ENCODE results near the gene SCN4A. TPM values are rescaled to one million over a fixed set of nuclear protein-coding genes. Genes with fewer than 3 reads are reported as not detected.

Gene SCN4A
- total and polyA plus RNA-seq, 4 experiments from 2014 or later = 0.17 to 0.30 TPM; not detected in 2

DNA sequence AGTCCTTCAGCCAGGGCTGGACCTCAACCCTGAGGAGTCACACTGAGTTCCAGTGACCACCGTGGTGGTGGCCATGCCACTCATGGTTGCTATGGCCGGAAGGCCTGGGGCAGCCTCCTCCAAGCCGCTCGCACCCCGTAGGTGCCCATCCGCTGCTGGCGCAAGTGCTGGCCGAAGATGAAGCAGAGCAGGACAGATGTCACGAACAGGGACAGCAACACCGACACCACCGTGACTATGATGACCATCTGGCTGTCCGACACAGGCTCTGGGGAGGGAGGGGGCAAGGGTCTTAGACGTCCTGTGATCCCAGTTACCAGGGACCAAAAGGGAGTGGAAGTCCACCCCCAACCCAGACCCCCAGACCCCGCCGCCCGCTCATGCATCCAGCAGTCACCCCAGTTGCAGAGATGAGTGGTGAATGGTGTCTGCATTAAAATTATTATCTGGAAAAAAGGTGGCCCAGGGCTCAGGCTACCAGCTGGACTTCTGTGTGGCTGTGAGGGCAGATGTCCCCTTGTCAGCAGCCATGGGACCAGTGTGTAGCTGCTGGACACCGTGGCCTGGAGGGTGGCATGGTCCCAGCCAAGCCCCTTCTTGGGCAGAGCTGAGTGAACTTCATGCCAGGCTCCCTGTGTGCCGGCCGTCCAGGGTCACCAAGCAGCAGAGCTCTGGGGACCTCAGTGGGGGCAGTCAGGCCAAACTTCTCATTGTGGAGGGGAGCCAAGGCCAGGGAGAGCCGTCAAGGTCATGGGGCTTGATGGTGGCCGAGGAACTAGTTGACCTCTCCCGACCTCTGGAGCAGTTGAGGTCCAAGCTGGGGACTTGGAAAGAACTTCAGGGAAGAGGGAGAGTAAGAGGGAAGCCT lies 30.2 kb upstream of the SCN4A start:
- no peaks in the 10 kb centered on the region for H3K9me3 ChIP-seq (ENCODE audit: control insufficient read depth in 1 of 2, low read length in 2 of 2)
- H3K27ac Mint-ChIP-seq = peak overlapping the region in 3 of 7 donors; percentile 7 to 62 (median 46)
- H3K4me3 Mint-ChIP-seq = no peak overlapping the region
- peaks cover 0 to 3% (median 0%) of the 10 kb centered on the region in 8 donors for H3K9me3 Mint-ChIP-seq
- peaks cover 47% of the 10 kb centered on the region for H3K4me1 ChIP-seq (ENCODE audit: insufficient read depth, low read length)
- ChIA-PET POLR2A (ENCODE audit: partially characterized antibody) (interaction anchor here (1.4 to 22.6 kb wide), 3 partner anchors 10 to 22 kb away, joined by 3 to 587 read pairs (median 13); partner anchors contain the start of gene ICAM2), CTCF (ENCODE audit: partially characterized antibody) (interaction anchor here (0.9 to 32.9 kb wide), 3 partner anchors 21 to 131 kb away, joined by 3 to 556 read pairs (median 6); partner anchors contain the start of gene ICAM2)
- no peak overlapping the region for H3K4me3 ChIP-seq (ENCODE audit: low read length in 2 of 2)
- DNase-seq = no peak
- peaks cover 41% of the 10 kb centered on the region for H3K36me3 ChIP-seq (ENCODE audit: insufficient read depth, low read length)
- H3K4me1 Mint-ChIP-seq = peaks cover 10 to 47% (median 32%) of the 10 kb centered on the region in 4 donors
- no peak overlapping the region for H3K27ac ChIP-seq (ENCODE audit: low read depth, low read length)
- H3K27me3 Mint-ChIP-seq = no peaks in the 10 kb centered on the region
- peaks cover 11 to 48% of the 10 kb centered on the region in 2 donors for H3K36me3 Mint-ChIP-seq
- intact Hi-C loops (cut with micrococcal nuclease) = no loop called here
- H3K27me3 ChIP-seq (ENCODE audit: insufficient read depth, low read length) = no peaks in the 10 kb centered on the region

DNA sequence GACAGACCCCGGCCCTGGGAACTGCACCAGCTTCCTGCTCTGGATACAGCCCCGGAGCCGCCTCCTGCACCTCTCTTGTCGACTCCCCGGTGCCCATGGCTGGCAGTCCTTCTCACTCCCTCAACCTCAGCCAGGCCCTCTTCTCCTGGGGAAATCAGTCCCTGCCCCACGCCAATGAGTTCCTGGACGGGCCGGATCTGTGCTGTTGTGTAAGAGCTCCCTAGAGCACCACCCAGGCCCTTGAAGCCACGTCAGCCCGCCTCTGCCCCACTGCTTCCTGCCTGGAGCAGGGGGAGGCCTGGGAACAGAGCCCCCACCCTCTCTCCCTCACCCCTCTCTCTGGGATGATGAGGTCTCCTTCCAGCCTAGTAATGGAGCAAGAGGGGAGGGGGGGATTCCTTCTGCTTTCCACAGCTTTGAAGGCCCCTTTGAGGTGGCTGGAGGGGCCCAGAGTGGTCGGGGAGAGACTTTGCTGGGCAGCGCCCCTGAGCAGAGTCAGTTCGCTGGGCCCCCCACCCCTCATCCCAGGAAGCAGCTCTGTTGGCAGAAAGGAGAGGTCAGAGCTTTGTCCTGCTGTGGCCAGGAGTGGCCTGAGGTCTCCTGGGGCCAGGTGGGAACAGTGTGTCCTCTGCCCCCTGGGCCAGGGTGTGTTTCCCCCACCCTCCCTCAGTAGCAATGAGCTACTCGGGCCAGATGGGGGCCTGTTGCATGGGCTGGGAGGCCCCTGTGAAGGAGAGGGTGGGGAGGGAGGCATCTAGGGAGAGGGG lies 29.2 kb upstream of the SCN4A start:
- no peak for DNase-seq
- H3K4me1 ChIP-seq (ENCODE audit: insufficient read depth, low read length) = peaks cover 47% of the 10 kb centered on the region

DNA sequence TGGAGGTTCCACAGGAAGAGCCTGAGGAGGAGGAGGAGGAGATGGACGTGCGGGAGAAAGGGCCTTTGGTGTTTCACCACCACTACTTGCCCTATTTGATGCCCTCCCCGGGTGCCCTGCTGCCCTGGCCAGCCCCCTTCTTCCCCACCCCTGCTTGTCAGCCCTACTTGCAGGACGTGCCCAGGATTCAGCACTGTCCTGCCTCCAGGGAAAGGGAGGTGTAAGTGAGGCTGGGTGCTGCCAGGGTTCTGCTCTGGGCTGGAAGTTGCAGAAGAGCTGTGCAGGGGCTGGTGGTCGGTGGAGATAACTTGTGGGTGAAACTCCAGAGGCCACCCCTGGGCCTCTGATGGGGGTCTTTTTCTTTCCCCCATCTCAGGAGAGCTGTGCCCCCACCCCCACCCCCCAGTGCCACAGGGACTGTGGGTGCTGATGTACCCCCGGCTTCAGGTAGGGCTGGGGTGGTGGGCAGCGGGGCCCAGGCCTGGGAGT lies 28.4 kb upstream of the SCN4A start:
- Mint-ChIP-seq H3K9me3 (peaks cover 0 to 3% (median 0%) of the 10 kb centered on the region in 8 donors), H3K27me3 (no peaks in the 10 kb centered on the region), H3K4me1 (peaks cover 24 to 51% (median 32%) of the 10 kb centered on the region in 4 donors), H3K4me3 (no peak overlapping the region), H3K27ac (peak overlapping the region in 5 of 7 donors; percentile 53 to 83 (median 61)), H3K36me3 (peaks cover 11 to 39% of the 10 kb centered on the region in 2 donors)
- POLR2A ChIA-PET (ENCODE audit: partially characterized antibody) = interaction anchor here (1.4 to 22.6 kb wide), 6 partner anchors 8 to 69 kb away, joined by 3 to 587 read pairs (median 7); partner anchors contain the start of genes CD79B and ICAM2
- Histone ChIP-seq H3K27ac (ENCODE audit: low read depth, low read length) (no peak overlapping the region), H3K9me3 (ENCODE audit: control insufficient read depth in 1 of 2, low read length in 2 of 2) (no peaks in the 10 kb centered on the region), H3K27me3 (ENCODE audit: insufficient read depth, low read length) (no peaks in the 10 kb centered on the region), H3K4me3 (ENCODE audit: low read length in 2 of 2) (no peak overlapping the region), H3K4me1 (ENCODE audit: insufficient read depth, low read length) (peaks cover 40% of the 10 kb centered on the region), H3K36me3 (ENCODE audit: insufficient read depth, low read length) (peaks cover 31% of the 10 kb centered on the region)
- peak in 1 of 5 donors; percentile 33 for DNase-seq
- intact Hi-C loops (cut with micrococcal nuclease) = no loop called here
- CTCF ChIA-PET (ENCODE audit: partially characterized antibody) = interaction anchor here (1.0 to 32.9 kb wide), 6 partner anchors 9 to 132 kb away, joined by 3 to 556 read pairs (median 6); partner anchors contain the start of gene ICAM2

More for the DNA sequence above, 29.2 kb upstream of the SCN4A start:
- Mint-ChIP-seq H3K36me3 (peaks cover 11 to 43% of the 10 kb centered on the region in 2 donors), H3K27ac (peak overlapping the region in 1 of 7 donors; percentile 65), H3K4me3 (no peak overlapping the region), H3K9me3 (peaks cover 0 to 3% (median 0%) of the 10 kb centered on the region in 8 donors), H3K27me3 (no peaks in the 10 kb centered on the region), H3K4me1 (peaks cover 19 to 47% (median 35%) of the 10 kb centered on the region in 4 donors)
- intact Hi-C loops (cut with micrococcal nuclease) = no loop called here
- no peaks in the 10 kb centered on the region for H3K9me3 ChIP-seq (ENCODE audit: control insufficient read depth in 1 of 2, low read length in 2 of 2)
- peaks cover 38% of the 10 kb centered on the region for H3K36me3 ChIP-seq (ENCODE audit: insufficient read depth, low read length)
- no peak overlapping the region for H3K4me3 ChIP-seq (ENCODE audit: low read length in 2 of 2)
- ChIA-PET CTCF (ENCODE audit: partially characterized antibody) (interaction anchor here (0.9 to 32.9 kb wide), 4 partner anchors 10 to 132 kb away, joined by 3 to 556 read pairs (median 4); partner anchors contain the start of gene ICAM2), POLR2A (ENCODE audit: partially characterized antibody) (interaction anchor here (1.4 to 22.6 kb wide), 4 partner anchors 9 to 70 kb away, joined by 3 to 587 read pairs (median 10); partner anchors contain the start of genes CD79B and ICAM2)
- no peaks in the 10 kb centered on the region for H3K27me3 ChIP-seq (ENCODE audit: insufficient read depth, low read length)
- H3K27ac ChIP-seq (ENCODE audit: low read depth, low read length) = no peak overlapping the region

DNA sequence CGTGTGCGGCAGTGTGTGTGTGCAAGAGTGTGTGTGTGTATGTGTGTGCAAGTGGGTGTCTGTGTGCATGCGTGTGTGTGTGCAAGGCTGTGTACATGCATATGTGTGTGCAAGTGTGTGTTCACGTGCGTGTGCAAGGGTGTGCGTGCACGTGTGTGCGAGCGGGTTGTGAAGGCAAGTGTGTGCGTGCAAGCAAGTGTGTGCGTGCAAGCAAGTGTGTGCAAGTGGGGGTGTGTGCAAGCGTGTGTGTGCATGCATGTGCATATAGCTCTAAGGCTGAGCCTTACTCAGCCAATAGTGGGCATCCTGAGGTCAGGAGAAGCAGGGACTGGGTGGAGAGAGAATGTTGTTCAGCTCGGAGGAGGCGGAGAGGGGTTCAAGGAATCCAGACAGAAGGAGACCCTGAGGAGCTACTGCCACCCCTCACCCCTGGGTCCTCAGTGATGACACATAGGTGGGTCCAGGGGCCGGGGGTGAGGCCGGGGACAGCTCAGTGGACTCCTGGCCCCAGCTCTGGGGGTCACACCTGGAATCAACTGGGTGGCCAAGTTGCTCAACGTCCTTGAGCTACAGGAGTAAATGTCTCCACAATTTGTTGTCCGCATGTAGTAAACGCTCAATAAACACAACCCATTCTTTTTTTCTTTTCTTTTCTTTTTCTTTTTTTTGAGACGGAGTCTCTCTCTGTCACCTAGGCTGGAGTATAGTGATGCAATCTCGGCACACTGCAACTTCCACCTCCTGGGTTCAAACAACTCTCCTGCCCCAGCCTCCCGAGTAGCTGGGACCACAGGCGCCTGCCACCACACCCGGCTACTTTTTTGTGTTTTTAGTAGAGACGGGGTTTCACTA lies 27.2 kb upstream of the SCN4A start:
- Histone ChIP-seq H3K27me3 (ENCODE audit: insufficient read depth, low read length) (no peaks in the 10 kb centered on the region), H3K27ac (ENCODE audit: low read depth, low read length) (no peak overlapping the region), H3K36me3 (ENCODE audit: insufficient read depth, low read length) (peaks cover 21% of the 10 kb centered on the region), H3K9me3 (ENCODE audit: control insufficient read depth in 1 of 2, low read length in 2 of 2) (no peaks in the 10 kb centered on the region), H3K4me1 (ENCODE audit: insufficient read depth, low read length) (peaks cover 35% of the 10 kb centered on the region), H3K4me3 (ENCODE audit: low read length in 2 of 2) (no peak overlapping the region)
- H3K4me1 Mint-ChIP-seq = peaks cover 24 to 59% (median 30%) of the 10 kb centered on the region in 4 donors
- CTCF ChIA-PET (ENCODE audit: partially characterized antibody) = interaction anchor here (1.0 to 32.9 kb wide), 6 partner anchors 10 to 134 kb away, joined by 3 to 556 read pairs (median 6); partner anchors contain the start of genes GH1 and ICAM2
- H3K36me3 Mint-ChIP-seq = peaks cover 6 to 29% of the 10 kb centered on the region in 2 donors
- peaks cover 0 to 3% (median 0%) of the 10 kb centered on the region in 8 donors for H3K9me3 Mint-ChIP-seq
- POLR2A ChIA-PET (ENCODE audit: partially characterized antibody) = interaction anchor here (0.6 to 22.6 kb wide), 10 partner anchors 9 to 146 kb away, joined by 3 to 587 read pairs (median 5); partner anchors contain the start of gene ICAM2
- DNase-seq = peak in 1 of 5 donors; percentile 33
- H3K4me3 Mint-ChIP-seq = peak overlapping the region; percentile 73 to 94 (median 80)
- H3K27me3 Mint-ChIP-seq = no peaks in the 10 kb centered on the region
- intact Hi-C loops (cut with micrococcal nuclease) = no loop called here
- H3K27ac Mint-ChIP-seq = peak overlapping the region; percentile 8 to 86 (median 68)

DNA sequence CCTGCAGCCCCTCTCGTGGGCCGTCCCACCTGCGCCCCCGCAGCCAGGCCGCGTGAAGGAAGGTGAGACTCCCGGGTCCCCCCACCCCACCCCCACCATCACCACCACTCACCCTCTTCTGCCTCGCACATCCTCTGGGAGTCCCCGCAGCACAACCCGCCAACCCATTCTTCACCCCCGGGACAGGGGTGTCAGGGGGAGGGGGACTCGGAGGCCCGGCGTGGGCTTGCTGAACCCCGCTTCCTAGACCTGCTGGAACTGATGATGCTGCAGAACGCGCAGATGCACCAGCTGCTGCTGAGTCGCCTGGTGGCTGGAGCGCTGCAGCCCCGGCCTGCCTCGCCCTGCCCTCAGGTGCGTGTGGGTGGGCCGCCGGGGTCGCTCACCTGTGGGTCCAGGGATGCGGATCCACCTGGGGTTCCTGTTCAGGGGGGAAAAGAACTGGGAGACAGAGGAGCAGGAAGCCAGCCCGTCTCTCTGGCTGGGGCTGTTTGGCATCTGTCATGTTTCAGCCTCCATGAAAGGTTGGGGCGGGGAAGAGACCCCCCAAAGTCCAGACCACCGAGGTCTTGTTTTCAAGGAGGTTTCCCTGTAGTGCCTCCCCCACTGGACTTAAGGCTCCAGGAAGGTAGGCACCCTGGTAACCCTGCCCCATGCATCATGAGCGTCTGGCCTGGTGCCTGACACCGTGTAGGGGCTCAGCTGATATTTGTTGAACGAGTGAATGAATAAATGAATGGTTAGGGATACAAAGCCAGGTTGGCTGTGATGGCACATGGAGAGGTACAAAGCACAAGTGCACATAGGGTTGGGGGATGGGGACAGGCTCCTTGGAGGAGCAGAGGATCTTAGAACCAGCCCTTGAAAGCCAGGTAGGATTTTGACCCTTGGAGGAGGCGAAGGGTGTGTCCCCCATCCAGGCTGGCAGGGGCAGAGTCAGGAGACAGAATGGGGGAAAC lies 26.3 kb upstream of the SCN4A start:
- ChIA-PET POLR2A (ENCODE audit: partially characterized antibody) (interaction anchor here (0.6 to 22.6 kb wide), 11 partner anchors 8 to 147 kb away, joined by 3 to 587 read pairs (median 6); partner anchors contain the start of genes ERN1 and ICAM2), CTCF (ENCODE audit: partially characterized antibody) (interaction anchor here (1.1 to 32.9 kb wide), 7 partner anchors 9 to 135 kb away, joined by 3 to 556 read pairs (median 6); partner anchors contain the start of genes GH1 and ICAM2)
- peaks cover 0 to 3% (median 0%) of the 10 kb centered on the region in 8 donors for H3K9me3 Mint-ChIP-seq
- Histone ChIP-seq H3K4me3 (ENCODE audit: low read length in 2 of 2) (peak overlapping the region; percentile 9 to 76), H3K27ac (ENCODE audit: low read depth, low read length) (peak overlapping the region; percentile 39), H3K9me3 (ENCODE audit: control insufficient read depth in 1 of 2, low read length in 2 of 2) (no peaks in the 10 kb centered on the region), H3K36me3 (ENCODE audit: insufficient read depth, low read length) (peaks cover 12% of the 10 kb centered on the region), H3K27me3 (ENCODE audit: insufficient read depth, low read length) (no peaks in the 10 kb centered on the region), H3K4me1 (ENCODE audit: insufficient read depth, low read length) (peaks cover 38% of the 10 kb centered on the region)
- peak overlapping the region; percentile 8 to 87 (median 83) for H3K27ac Mint-ChIP-seq
- intact Hi-C loops (cut with micrococcal nuclease) = loop anchor here (1.0 kb wide), 2 partner anchors 21 to 26 kb away; partner anchors contain the start of gene ICAM2
- peak overlapping the region; percentile 43 to 94 (median 83) for H3K4me3 Mint-ChIP-seq
- H3K4me1 Mint-ChIP-seq = peaks cover 26 to 61% (median 35%) of the 10 kb centered on the region in 4 donors
- H3K27me3 Mint-ChIP-seq = no peaks in the 10 kb centered on the region
- peaks cover under 1 to 20% of the 10 kb centered on the region in 2 donors for H3K36me3 Mint-ChIP-seq
- peak in 3 of 5 donors; percentile 31 to 65 (median 33) for DNase-seq

All from CD4-positive, alpha-beta memory T cell (primary cell).